Heart right ventricle (tissue), 16 donors: Measurements from ENCODE around the gene N4BP2L2. TPM values are rescaled to one million over a fixed set of nuclear protein-coding genes. Genes with fewer than 3 reads are reported as not detected.

Source experiments
- ATAC-seq, 8 donors: fragments of 200-7000 bp; cut with Tn5 transposase; one replicate each; pipeline ENCODE4 v1.9.1; 2020; ENCODE audit warnings: mild to moderate bottlenecking in 8 of 8, moderate library complexity in 8 of 8, moderate number of reproducible peaks in 1 of 8
- DNase-seq, 2 donors: peaks; one replicate each; pipeline ENCODE4 v3.0.0-alpha.2; 2020
- H3K27ac ChIP-seq, 10 donors: fragments of 200-600 bp; sonication (generic) in 2 of 10; one replicate each; pipeline versions ENCODE4 v1.5.0 to v1.8.0; 2020 to 2022; ENCODE audit warnings: mild to moderate bottlenecking in 3 of 10
- H3K27me3 ChIP-seq, 7 donors: fragments of 200-600 bp; one replicate each; pipeline ENCODE4 v1.8.0; 2021 to 2022; ENCODE audit warnings: mild to moderate bottlenecking in 2 of 7
- H3K36me3 ChIP-seq, 9 donors: fragments of 200-600 bp; sonication (generic) in 1 of 9; one replicate each; pipeline versions ENCODE4 v1.5.0 to v1.8.0; 2020 to 2022; ENCODE audit warnings: mild to moderate bottlenecking in 2 of 9
- H3K4me1 ChIP-seq, 9 donors: fragments of 200-600 bp; sonication (generic) in 1 of 9; one replicate each; pipeline versions ENCODE4 v1.5.0 to v1.8.0; 2020 to 2022; ENCODE audit warnings: mild to moderate bottlenecking in 4 of 9
- H3K4me3 ChIP-seq, 10 donors: fragments of 200-600 bp; sonication (generic) in 2 of 10; one replicate each; pipeline versions ENCODE4 v1.5.0 to v1.8.0; 2020 to 2022; ENCODE audit warnings: mild to moderate bottlenecking in 7 of 10, moderate library complexity in 2 of 10
- H3K9me3 ChIP-seq, 11 donors: fragments of 200-600 bp in 10 of 11; sonication (generic) in 2 of 11; one replicate each; pipeline versions ENCODE4 v1.5.0 to v1.8.0; 2013 to 2022; ENCODE audit warnings: mild to moderate bottlenecking in 2 of 11, control low read depth in 1 of 11, moderate library complexity in 1 of 11
- CTCF ChIP-seq, 9 donors: fragments of 200-600 bp; sonication (generic) in 2 of 9; IDR thresholded peaks; one replicate each; pipeline versions ENCODE4 v1.5.0 to v1.8.0; 2021 to 2022; ENCODE audit warnings: antibody characterized with exemption in 9 of 9, mild to moderate bottlenecking in 5 of 9, moderate library complexity in 1 of 9
- WGBS, 2 donors: extraction: QIAGEN DNeasy Blood & Tissue Kit; methylation state at CpG; one replicate each; pipeline ENCODE4 v1.1.7; 2013; ENCODE audit warnings: inconsistent platforms in 1 of 2; 5-methylcytosine and 5-hydroxymethylcytosine counted together
- intact Hi-C, 10 donors: fragments of 100-400 bp; cut with DNase I; formaldehyde crosslinking; loops; one replicate each; pipeline versions ENCODE4 v1.11.1 to v1.14.2; 2022
- polyA plus RNA-seq, 2 donors: library from polyadenylated mRNA; stranded (reverse); fragments of 200-250 nt; gene quantifications; one replicate each; pipeline ENCODE4 v1.2.3, GENCODE V29; 2013
- total RNA-seq, 10 donors: library from RNA; stranded (reverse); fragmentation: NEBNext Ultra II Directional in 3 of 10; extraction: Animal tissue kit (Norgen Biotek cat#: 25700) in 3 of 10; gene quantifications; one replicate each; pipeline versions ENCODE4 v1.2.1 to v1.2.4, GENCODE V29; 2021 to 2023
- donor health status: Arrhythmogenic right ventricular cardiomyopathy.
- donor health status: ischemic (EF 13 %, LVEDD 7.1; RV severe dilation, severe dysfunction).
- donor health status: healthy with polysubstance abuse.
- donor health status: DM: no; HTN: yes; CAD: no.
- donor health status: DM: no; HTN: no; CAD: no.
- donor health status: ischemic (EF 25% LVEDD 6.9; RV normal size, moderate dysfunction).
- donor health status: ischemic (EF 25% LVEDD 5.7; RV mildly dilated, moderate dysfunction).
- donor health status: healthy.
- donor health status: DM: yes; HTN: yes; CAD: no.
- donor health status: Ischemic cardiomyopathy.
- donor health status: ischemic (EF 35%, LVEDD 5.7; RV mildly dilated, moderate dysfunction).
- donor health status: nonischemic (EF 11% LVEDD 7.7; RV severe dilation, severe dysfunction).
- donor health status: DM: yes; HTN: yes; CAD: no.
- donor health status: PGD.
- donor health status: ischemic (EF 29% LVEDD 5.4; RV normal size, mild dysfunction).
- donor health status: nonischemic (EF 23%, LVEDD 6.1; RV moderate dilation, normal function).

N4BP2L2 gene
- total and polyA plus RNA-seq, 12 donors: 28.2 to 162 (median 132) TPM

GRCh38 chr13:32385410-32385809 lies 153.2 kb downstream of the N4BP2L2 start:
- intact Hi-C loops: loop anchor here in 3 of 10 donors (10.0 kb wide), 4 partner anchors 59 to 269 kb away; no protein-coding TSS in a partner anchor
- no peak for ATAC-seq

GRCh38 chr13:32384702-32385101 lies 153.9 kb downstream of the N4BP2L2 start:
- no peak for ATAC-seq
- intact Hi-C loops: loop anchor here in 6 of 10 donors (5.0 to 10.0 kb wide), 5 partner anchors 60 to 270 kb away; no protein-coding TSS in a partner anchor
- Histone ChIP-seq H3K9me3 (no peaks in the 10 kb centered on the region), H3K4me3 (no peak overlapping the region), H3K36me3 (peaks cover 0 to 28% (median 0%) of the 10 kb centered on the region in 9 donors), H3K4me1 (no peaks in the 10 kb centered on the region), H3K27me3 (no peaks in the 10 kb centered on the region), H3K27ac (no peak overlapping the region)
- DNase-seq: no peak
- no peak for TF ChIP-seq CTCF (IDR thresholded peaks at IDR 0.05)
- WGBS, 2 donors: 86 to 90% methylated on average over 2 of the region's 2 CpGs

More at GRCh38 chr13:32385410-32385809, 153.2 kb downstream of the N4BP2L2 start:
- H3K27me3 ChIP-seq: no peaks in the 10 kb centered on the region
- H3K27ac ChIP-seq: no peak overlapping the region
- H3K9me3 ChIP-seq: no peaks in the 10 kb centered on the region
- no peak for DNase-seq
- no peak for TF ChIP-seq CTCF (IDR thresholded peaks at IDR 0.05)
- no peak overlapping the region for H3K4me3 ChIP-seq
- H3K36me3 ChIP-seq: peaks cover 0 to 22% (median 0%) of the 10 kb centered on the region in 9 donors
- no peaks in the 10 kb centered on the region for H3K4me1 ChIP-seq

- no peak overlapping the region for H3K27ac ChIP-seq
- H3K27me3 ChIP-seq: no peaks in the 10 kb centered on the region
- H3K36me3 ChIP-seq: peaks cover 0 to 34% (median 0%) of the 10 kb centered on the region in 9 donors
- DNase-seq: no peak
- no peak for ATAC-seq
- no peak for TF ChIP-seq CTCF (IDR thresholded peaks at IDR 0.05)
- intact Hi-C loops: loop anchor here in 6 of 10 donors (5.0 to 10.0 kb wide), 5 partner anchors 61 to 271 kb away; no protein-coding TSS in a partner anchor
- H3K4me1 ChIP-seq: no peaks in the 10 kb centered on the region
- H3K4me3 ChIP-seq: no peak overlapping the region
- 74 to 75% methylated on average over 5 of the region's 5 CpGs for WGBS, 2 donors
- H3K9me3 ChIP-seq: no peaks in the 10 kb centered on the region
These were observed 154.6 kb downstream of the N4BP2L2 start for GRCh38 chr13:32383836-32384618.

Other genes with a start within 250 kb of the N4BP2L2 start
- not detected for gene ZAR1L, start 223.4 kb downstream of the N4BP2L2 start, total RNA-seq
- gene ZAR1L, start 223.4 kb downstream of the N4BP2L2 start, polyA plus RNA-seq: not detected
- gene BRCA2, start 223.3 kb downstream of the N4BP2L2 start, total RNA-seq: 1 to 10 TPM in 2 of 10 donors, under 1 TPM in 8; 0.12 to 2.3 (median 0.47) TPM
- gene BRCA2, start 223.3 kb downstream of the N4BP2L2 start, polyA plus RNA-seq: under 1 TPM; 0.04 to 0.07 TPM
- 10 to 100 TPM in 1 of 10 donors, 1 to 10 TPM in 9; 2.5 to 10.6 (median 4.0) TPM for gene N4BP2L1, start 110.7 kb downstream of the N4BP2L2 start, total RNA-seq
- gene N4BP2L1, start 110.7 kb downstream of the N4BP2L2 start, polyA plus RNA-seq: 10 to 100 TPM in 1 of 2 donors, 1 to 10 TPM in 1; 3.2 to 14.9 TPM
- 10 to 100 TPM; 16.3 to 29.6 (median 20.6) TPM for gene PDS5B, start 47.7 kb upstream of the N4BP2L2 start, total RNA-seq
- 1 to 10 TPM; 5.6 TPM for gene PDS5B, start 47.7 kb upstream of the N4BP2L2 start, polyA plus RNA-seq